Thymus (tissue), 11 donors: ENCODE data around the gene CTNNB1. TPM values are rescaled to one million over a fixed set of nuclear protein-coding genes. Genes with fewer than 3 reads are reported as not detected.

Source experiments
- DNase-seq, 9 donors: peaks; one replicate each; pipeline ENCODE4 v3.0.0-alpha.2; 2013; ENCODE audit warnings: low spot score in 9 of 9, low read depth in 6 of 9, missing footprints in 1 of 9
- H3K27ac ChIP-seq, 2 donors: one replicate each; pipeline ENCODE4 v1.5.1; 2013; ENCODE audit warnings: control low read depth in 1 of 2, low read depth in 1 of 2, low read length in 1 of 2, mild to moderate bottlenecking in 1 of 2, moderate library complexity in 1 of 2
- H3K27me3 ChIP-seq, 2 donors: one replicate each; pipeline ENCODE4 v1.5.1; 2013; ENCODE audit warnings: low read length in 1 of 2; ENCODE audit not compliant: control insufficient read depth in 2 of 2, insufficient read depth in 1 of 2
- H3K36me3 ChIP-seq, 2 donors: one replicate each; pipeline ENCODE4 v1.5.1; 2013; ENCODE audit warnings: low read length in 1 of 2, mild to moderate bottlenecking in 1 of 2, moderate library complexity in 1 of 2; ENCODE audit not compliant: control insufficient read depth in 2 of 2, insufficient read depth in 2 of 2
- H3K4me1 ChIP-seq, 2 donors: one replicate each; pipeline ENCODE4 v1.5.1; 2013; ENCODE audit warnings: low read length in 2 of 2; ENCODE audit not compliant: control insufficient read depth in 2 of 2, insufficient read depth in 2 of 2
- H3K4me3 ChIP-seq, 2 donors: one replicate each; pipeline ENCODE4 v1.5.1; 2013; ENCODE audit warnings: low read length in 2 of 2, control low read depth in 1 of 2, mild to moderate bottlenecking in 1 of 2
- H3K9me3 ChIP-seq, 2 donors: one replicate each; pipeline ENCODE4 v1.5.1; 2013; ENCODE audit warnings: low read length in 1 of 2, mild to moderate bottlenecking in 1 of 2; ENCODE audit not compliant: control insufficient read depth in 2 of 2, insufficient read depth in 1 of 2
- WGBS: extraction: QIAGEN DNeasy Blood & Tissue Kit; methylation state at CpG from one replicate; pipeline ENCODE4 v1.1.7; 2013; 5-methylcytosine and 5-hydroxymethylcytosine counted together
- polyA plus RNA-seq: library from polyadenylated mRNA; stranded (reverse); fragments of 200-250 nt; gene quantifications from one replicate; pipeline ENCODE4 v1.2.3, GENCODE V29; 2013
- total RNA-seq: library from RNA; stranded (reverse); fragments of 120-200 nt; gene quantifications from one replicate; pipeline ENCODE4 v1.2.4, GENCODE V29; 2013
- donor health status: healthy.

Gene CTNNB1
- total and polyA plus RNA-seq, 2 donors: 165 to 270 TPM

DNA sequence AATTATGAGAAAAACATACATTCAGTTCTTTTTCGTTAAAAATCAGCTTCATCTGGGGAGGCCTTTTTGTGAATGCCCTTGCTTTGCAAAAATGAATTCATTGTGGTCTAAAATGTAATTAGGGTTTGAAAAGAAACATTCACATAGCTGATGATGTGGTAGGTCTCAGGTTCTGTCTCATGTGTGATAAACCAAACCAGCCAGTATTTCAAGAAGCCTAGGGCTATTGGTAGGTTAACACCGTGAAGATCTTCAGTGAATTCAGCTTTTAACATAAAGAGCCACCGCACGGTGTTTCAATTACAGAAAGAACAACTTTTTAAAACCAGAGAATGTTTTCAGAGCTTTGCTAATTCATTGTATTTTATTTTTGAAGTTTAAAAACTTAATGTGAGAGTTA, 41.9 kb downstream of the CTNNB1 start:
- no peaks in the 10 kb centered on the region for H3K27me3 ChIP-seq
- DNase-seq: no peak
- no peak overlapping the region for H3K4me3 ChIP-seq
- peaks cover 39 to 75% of the 10 kb centered on the region in 2 donors for H3K36me3 ChIP-seq
- H3K4me1 ChIP-seq: no peaks in the 10 kb centered on the region
- no peak overlapping the region for H3K27ac ChIP-seq
- WGBS: 97% methylated on average over 4 of the region's 4 CpGs
- peaks cover 0 to 1% of the 10 kb centered on the region in 2 donors for H3K9me3 ChIP-seq

GRCh38 chr3:41241800-41242571, 42.7 kb downstream of the CTNNB1 start:
- Histone ChIP-seq H3K36me3 (peaks cover 33 to 67% of the 10 kb centered on the region in 2 donors), H3K9me3 (peaks cover 0 to 1% of the 10 kb centered on the region in 2 donors), H3K27ac (no peak overlapping the region), H3K4me3 (no peak overlapping the region), H3K4me1 (no peaks in the 10 kb centered on the region), H3K27me3 (no peaks in the 10 kb centered on the region)
- 96% methylated on average over 7 of the region's 7 CpGs for WGBS
- DNase-seq: no peak

- no peak for DNase-seq
- H3K36me3 ChIP-seq: peaks cover 24 to 55% of the 10 kb centered on the region in 2 donors
- WGBS: 74% methylated on average over 2 of the region's 2 CpGs
- no peaks in the 10 kb centered on the region for H3K27me3 ChIP-seq
- H3K4me3 ChIP-seq: no peak overlapping the region
- no peaks in the 10 kb centered on the region for H3K4me1 ChIP-seq
- no peak overlapping the region for H3K27ac ChIP-seq
- H3K9me3 ChIP-seq: peaks cover 0 to 1% of the 10 kb centered on the region in 2 donors
Measured at GRCh38 chr3:41243183-41243582, 43.9 kb downstream of the CTNNB1 start.

GRCh38 chr3:41244620-41245336, 45.5 kb downstream of the CTNNB1 start:
- no peak overlapping the region for H3K4me3 ChIP-seq
- no peaks in the 10 kb centered on the region for H3K27me3 ChIP-seq
- WGBS: 80% methylated on average over 6 of the region's 6 CpGs
- no peak for DNase-seq
- H3K27ac ChIP-seq: no peak overlapping the region
- peaks cover 12 to 39% of the 10 kb centered on the region in 2 donors for H3K36me3 ChIP-seq
- no peaks in the 10 kb centered on the region for H3K4me1 ChIP-seq
- H3K9me3 ChIP-seq: peaks cover 0 to 1% of the 10 kb centered on the region in 2 donors

GRCh38 chr3:41247055-41248004, 48.0 kb downstream of the CTNNB1 start:
- no peaks in the 10 kb centered on the region for H3K27me3 ChIP-seq
- H3K4me1 ChIP-seq: no peaks in the 10 kb centered on the region
- 95% methylated on average over 12 of the region's 12 CpGs for WGBS
- H3K27ac ChIP-seq: no peak overlapping the region
- H3K4me3 ChIP-seq: no peak overlapping the region
- no peak for DNase-seq
- peaks cover 0 to 1% of the 10 kb centered on the region in 2 donors for H3K9me3 ChIP-seq
- H3K36me3 ChIP-seq: peaks cover 9 to 20% of the 10 kb centered on the region in 2 donors

DNA sequence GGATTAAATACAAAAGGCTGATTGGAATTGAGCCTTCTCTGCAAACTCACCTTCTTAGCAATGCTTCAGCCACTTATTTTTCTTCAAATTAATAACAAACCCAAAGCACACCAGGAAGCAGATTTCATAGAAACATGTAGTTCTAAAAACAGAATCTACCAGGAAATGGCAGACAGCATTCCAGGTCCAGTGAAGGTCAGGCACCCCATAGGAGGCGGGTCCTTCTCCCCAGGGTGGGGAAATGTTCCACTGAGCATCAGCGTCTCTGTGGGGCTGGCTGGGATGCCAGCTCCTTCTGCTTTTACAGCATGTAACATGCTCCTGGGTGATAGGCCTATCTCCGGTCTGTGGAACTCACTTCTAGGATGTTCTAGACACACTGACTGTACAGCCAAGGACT, 49.2 kb downstream of the CTNNB1 start:
- Histone ChIP-seq H3K9me3 (peaks cover 0 to 1% of the 10 kb centered on the region in 2 donors), H3K4me1 (no peaks in the 10 kb centered on the region), H3K4me3 (no peak overlapping the region), H3K36me3 (peaks cover 9 to 12% of the 10 kb centered on the region in 2 donors), H3K27ac (no peak overlapping the region), H3K27me3 (no peaks in the 10 kb centered on the region)
- no peak for DNase-seq
- WGBS: over 99% methylated on average over 3 of the region's 3 CpGs

- no peak overlapping the region for H3K4me3 ChIP-seq
- no peaks in the 10 kb centered on the region for H3K4me1 ChIP-seq
- peaks cover 4 to 9% of the 10 kb centered on the region in 2 donors for H3K36me3 ChIP-seq
- H3K9me3 ChIP-seq: peaks cover 0 to 1% of the 10 kb centered on the region in 2 donors
- no peaks in the 10 kb centered on the region for H3K27me3 ChIP-seq
- WGBS: 98% methylated on average over 3 of the region's 3 CpGs
- no peak overlapping the region for H3K27ac ChIP-seq
- no peak for DNase-seq
Measured at GRCh38 chr3:41249318-41249717, 50.0 kb downstream of the CTNNB1 start.

- no peak for DNase-seq
- H3K27ac ChIP-seq: no peak overlapping the region
- WGBS: 94% methylated on average over 2 of the region's 2 CpGs
- H3K9me3 ChIP-seq: no peaks in the 10 kb centered on the region
- H3K36me3 ChIP-seq: peaks cover 0 to 1% of the 10 kb centered on the region in 2 donors
- no peak overlapping the region for H3K4me3 ChIP-seq
- H3K27me3 ChIP-seq: no peaks in the 10 kb centered on the region
- H3K4me1 ChIP-seq: no peaks in the 10 kb centered on the region
Measured at GRCh38 chr3:41250825-41251224, 51.5 kb downstream of the CTNNB1 start.
